GM12878 (cell line): ENCODE measurements around the gene BIN1.

Experiments
- BHLHE40 ChIP-seq, 2 experiments: fragments of 450-650 bp in 1 of 2; IDR thresholded peaks; 2 replicates each; pipeline ENCODE4 v1.6.1; 2011 to 2017; ENCODE audit warnings: low read depth in 2 of 2, borderline replicate concordance in 1 of 2, improper control_type of control experiment in 1 of 2, low read length in 1 of 2, mild to moderate bottlenecking in 1 of 2
- CEBPB ChIP-seq, 2 experiments: fragments of 150-350 bp in 1 of 2; IDR thresholded peaks; 2 replicates each; pipeline ENCODE4 v1.6.1; 2012 to 2014; ENCODE audit warnings: low read depth in 2 of 2, low read length in 2 of 2, borderline replicate concordance in 1 of 2, inconsistent platforms in 1 of 2
- MTA3 ChIP-seq: IDR thresholded peaks from 2 replicates; pipeline ENCODE4 v1.6.1; 2012; ENCODE audit warnings: low read length, inconsistent platforms, borderline replicate concordance
- RBBP5 ChIP-seq: fragments of 200-600 bp; sonication (generic); conservative IDR thresholded peaks from 2 replicates; pipeline ENCODE4 v1.6.1; 2016
- TCF12 ChIP-seq: IDR thresholded peaks from 2 replicates; pipeline ENCODE4 v1.6.1; 2011; ENCODE audit warnings: low read depth, mild to moderate bottlenecking, low read length
- ZBTB33 ChIP-seq: fragments of 450-650 bp; IDR thresholded peaks from 2 replicates; pipeline ENCODE4 v1.6.1; 2017; ENCODE audit warnings: mild to moderate bottlenecking
- TF ChIP-seq, protein P1 (sequence below), 3 experiments: IDR thresholded peaks in 2 of 3; conservative IDR thresholded peaks in 1 of 3; 2 replicates each; pipeline ENCODE4 v1.5.1; 2011; ENCODE audit warnings: low read depth in 3 of 3, low read length in 3 of 3, mild to moderate bottlenecking in 3 of 3, control low read depth in 2 of 3, moderate library complexity in 2 of 3, inconsistent platforms in 1 of 3, mixed read lengths in 1 of 3; ENCODE audit not compliant: control insufficient read depth in 2 of 3, insufficient read depth in 1 of 3; ENCODE audit errors: extremely low read depth in 1 of 3
- TF ChIP-seq, protein P2 (sequence below): IDR thresholded peaks from 2 replicates; pipeline ENCODE4 v1.6.1; 2011; ENCODE audit warnings: low read depth, low read length, improper control_type of control experiment, borderline replicate concordance
- TF ChIP-seq, protein P3 (sequence below): fragments of 450-650 bp; formaldehyde crosslinking; IDR thresholded peaks from 2 replicates; pipeline ENCODE4 v1.4.0; 2020; ENCODE audit warnings: mild to moderate bottlenecking, moderate library complexity

- TF ChIP-seq CEBPB (IDR thresholded peaks at IDR 0.05; ENCODE audit: borderline replicate concordance in 1 of 2, low read depth in 2 of 2, low read length in 2 of 2) (no peak), MTA3 (no peak), TCF12 (no peak), BHLHE40 (IDR thresholded peaks at IDR 0.05; ENCODE audit: borderline replicate concordance in 1 of 2, low read depth in 2 of 2, low read length in 1 of 2) (no peak), ZBTB33 (no peak), RBBP5 (no peak)
- TF ChIP-seq, protein P1, sequence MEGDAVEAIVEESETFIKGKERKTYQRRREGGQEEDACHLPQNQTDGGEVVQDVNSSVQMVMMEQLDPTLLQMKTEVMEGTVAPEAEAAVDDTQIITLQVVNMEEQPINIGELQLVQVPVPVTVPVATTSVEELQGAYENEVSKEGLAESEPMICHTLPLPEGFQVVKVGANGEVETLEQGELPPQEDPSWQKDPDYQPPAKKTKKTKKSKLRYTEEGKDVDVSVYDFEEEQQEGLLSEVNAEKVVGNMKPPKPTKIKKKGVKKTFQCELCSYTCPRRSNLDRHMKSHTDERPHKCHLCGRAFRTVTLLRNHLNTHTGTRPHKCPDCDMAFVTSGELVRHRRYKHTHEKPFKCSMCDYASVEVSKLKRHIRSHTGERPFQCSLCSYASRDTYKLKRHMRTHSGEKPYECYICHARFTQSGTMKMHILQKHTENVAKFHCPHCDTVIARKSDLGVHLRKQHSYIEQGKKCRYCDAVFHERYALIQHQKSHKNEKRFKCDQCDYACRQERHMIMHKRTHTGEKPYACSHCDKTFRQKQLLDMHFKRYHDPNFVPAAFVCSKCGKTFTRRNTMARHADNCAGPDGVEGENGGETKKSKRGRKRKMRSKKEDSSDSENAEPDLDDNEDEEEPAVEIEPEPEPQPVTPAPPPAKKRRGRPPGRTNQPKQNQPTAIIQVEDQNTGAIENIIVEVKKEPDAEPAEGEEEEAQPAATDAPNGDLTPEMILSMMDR (IDR thresholded peaks at IDR 0.05 in 2 of 3, conservative IDR thresholded peaks at IDR 0.05 in 1 of 3; ENCODE audit: control insufficient read depth in 2 of 3, extremely low read depth in 1 of 3, insufficient read depth in 1 of 3, low read depth in 3 of 3, low read length in 3 of 3): no peak
- TF ChIP-seq, protein P2, sequence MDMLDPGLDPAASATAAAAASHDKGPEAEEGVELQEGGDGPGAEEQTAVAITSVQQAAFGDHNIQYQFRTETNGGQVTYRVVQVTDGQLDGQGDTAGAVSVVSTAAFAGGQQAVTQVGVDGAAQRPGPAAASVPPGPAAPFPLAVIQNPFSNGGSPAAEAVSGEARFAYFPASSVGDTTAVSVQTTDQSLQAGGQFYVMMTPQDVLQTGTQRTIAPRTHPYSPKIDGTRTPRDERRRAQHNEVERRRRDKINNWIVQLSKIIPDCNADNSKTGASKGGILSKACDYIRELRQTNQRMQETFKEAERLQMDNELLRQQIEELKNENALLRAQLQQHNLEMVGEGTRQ: no peak
- TF ChIP-seq, protein P3, sequence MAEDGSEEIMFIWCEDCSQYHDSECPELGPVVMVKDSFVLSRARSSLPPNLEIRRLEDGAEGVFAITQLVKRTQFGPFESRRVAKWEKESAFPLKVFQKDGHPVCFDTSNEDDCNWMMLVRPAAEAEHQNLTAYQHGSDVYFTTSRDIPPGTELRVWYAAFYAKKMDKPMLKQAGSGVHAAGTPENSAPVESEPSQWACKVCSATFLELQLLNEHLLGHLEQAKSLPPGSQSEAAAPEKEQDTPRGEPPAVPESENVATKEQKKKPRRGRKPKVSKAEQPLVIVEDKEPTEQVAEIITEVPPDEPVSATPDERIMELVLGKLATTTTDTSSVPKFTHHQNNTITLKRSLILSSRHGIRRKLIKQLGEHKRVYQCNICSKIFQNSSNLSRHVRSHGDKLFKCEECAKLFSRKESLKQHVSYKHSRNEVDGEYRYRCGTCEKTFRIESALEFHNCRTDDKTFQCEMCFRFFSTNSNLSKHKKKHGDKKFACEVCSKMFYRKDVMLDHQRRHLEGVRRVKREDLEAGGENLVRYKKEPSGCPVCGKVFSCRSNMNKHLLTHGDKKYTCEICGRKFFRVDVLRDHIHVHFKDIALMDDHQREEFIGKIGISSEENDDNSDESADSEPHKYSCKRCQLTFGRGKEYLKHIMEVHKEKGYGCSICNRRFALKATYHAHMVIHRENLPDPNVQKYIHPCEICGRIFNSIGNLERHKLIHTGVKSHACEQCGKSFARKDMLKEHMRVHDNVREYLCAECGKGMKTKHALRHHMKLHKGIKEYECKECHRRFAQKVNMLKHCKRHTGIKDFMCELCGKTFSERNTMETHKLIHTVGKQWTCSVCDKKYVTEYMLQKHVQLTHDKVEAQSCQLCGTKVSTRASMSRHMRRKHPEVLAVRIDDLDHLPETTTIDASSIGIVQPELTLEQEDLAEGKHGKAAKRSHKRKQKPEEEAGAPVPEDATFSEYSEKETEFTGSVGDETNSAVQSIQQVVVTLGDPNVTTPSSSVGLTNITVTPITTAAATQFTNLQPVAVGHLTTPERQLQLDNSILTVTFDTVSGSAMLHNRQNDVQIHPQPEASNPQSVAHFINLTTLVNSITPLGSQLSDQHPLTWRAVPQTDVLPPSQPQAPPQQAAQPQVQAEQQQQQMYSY (CRISPR knock-in tag): no peak
Measured at GRCh38 chr2:127061375-127062273, 45.3 kb downstream of the BIN1 start.
